GM12873 (cell line): Measurements from ENCODE around the gene SND1.

Experiments used
- CTCF ChIP-seq: IDR thresholded peaks from 2 replicates; pipeline ENCODE4 v1.5.1; 2012; ENCODE audit warnings: low read depth, mild to moderate bottlenecking, moderate library complexity, low read length, control low read depth; ENCODE audit not compliant: insufficient read depth; ENCODE audit errors: missing control alignments

Gene SND1

GRCh38 chr7:127953423-127954356 lies 301.7 kb downstream of the SND1 start:
- TF ChIP-seq CTCF: no peak

GRCh38 chr7:127954357-127954748 lies 302.4 kb downstream of the SND1 start:
- no peak for TF ChIP-seq CTCF

GRCh38 chr7:127955051-127955531 lies 303.1 kb downstream of the SND1 start:
- no peak for TF ChIP-seq CTCF

GRCh38 chr7:127957886-127958285 lies 305.9 kb downstream of the SND1 start:
- TF ChIP-seq CTCF: no peak

GRCh38 chr7:127959770-127960169 lies 307.8 kb downstream of the SND1 start:
- no peak for TF ChIP-seq CTCF

GRCh38 chr7:127961786-127962453 lies 309.9 kb downstream of the SND1 start:
- no peak for TF ChIP-seq CTCF
